Panc1 (cell line): Measurements from ENCODE around the gene COL6A3.

Experiments used
- CTCF ChIP-seq: fragments of 450-650 bp; IDR thresholded peaks from 2 replicates; pipeline ENCODE4 v1.5.1; 2017; ENCODE audit warnings: mild to moderate bottlenecking
- POLR2AphosphoS5 ChIP-seq: IDR thresholded peaks from 2 replicates; pipeline ENCODE4 v1.6.1; 2012; ENCODE audit warnings: mild to moderate bottlenecking, low read depth, low read length, moderate library complexity
- REST ChIP-seq, 2 experiments: IDR thresholded peaks; 2 replicates each; pipeline ENCODE4 v1.6.1; 2011 to 2012; ENCODE audit warnings: low read depth in 2 of 2, control low read depth in 1 of 2, low read length in 1 of 2, mild to moderate bottlenecking in 1 of 2, moderate library complexity in 1 of 2; ENCODE audit not compliant: insufficient read depth in 1 of 2
- SIN3A ChIP-seq: IDR thresholded peaks from 2 replicates; pipeline ENCODE4 v1.6.1; 2012; ENCODE audit warnings: low read depth, mild to moderate bottlenecking, low read length, moderate library complexity, borderline replicate concordance; ENCODE audit not compliant: insufficient read depth
- TCF7L2 ChIP-seq: IDR thresholded peaks from 2 replicates; pipeline ENCODE4 v1.6.1; 2011; ENCODE audit warnings: mild to moderate bottlenecking, low read depth, low read length, inconsistent platforms

GRCh38 chr2:237287872-237288271 is 126.1 kb downstream of the COL6A3 start:
- TF ChIP-seq REST (IDR thresholded peaks at IDR 0.05; ENCODE audit: insufficient read depth in 1 of 2, low read depth in 2 of 2, low read length in 1 of 2) (no peak), CTCF (no peak), TCF7L2 (no peak), POLR2AphosphoS5 (no peak), SIN3A (no peak)
